Suppressor macrophage (primary cell): ENCODE measurements around the gene KRT35.
"Not testable (repeated sequence)": the region's sequence is repeated elsewhere in the genome, so short reads cannot be mapped to it uniquely, and the experiment has no call there.

Experiments
- DNase-seq, 4 experiments: peaks; one replicate each; pipeline ENCODE4 v3.0.0-alpha.2; 2020 to 2022

KRT35 gene

GRCh38 chr17:41452281-41452680 is 28.7 kb downstream of the KRT35 start:
- peak in 3 of 4 experiments; percentile 10 to 51 (median 30) for DNase-seq

- no peak for DNase-seq
Observed at GRCh38 chr17:41451154-41451728, 29.7 kb downstream of the KRT35 start.

GRCh38 chr17:41449008-41449407 is 31.9 kb downstream of the KRT35 start:
- no peak for DNase-seq

GRCh38 chr17:41448506-41448905 is 32.4 kb downstream of the KRT35 start:
- no peak for DNase-seq

GRCh38 chr17:41446806-41447205 is 34.1 kb downstream of the KRT35 start:
- no peak for DNase-seq

- no peak for DNase-seq
Observed at GRCh38 chr17:41444640-41445039, 36.3 kb downstream of the KRT35 start.

- no peak for DNase-seq
Observed at GRCh38 chr17:41444186-41444585, 36.8 kb downstream of the KRT35 start.

- no peak for DNase-seq
Observed at GRCh38 chr17:41442739-41443138, 38.2 kb downstream of the KRT35 start.

- DNase-seq: no peak
Observed at GRCh38 chr17:41440531-41441033, 40.4 kb downstream of the KRT35 start, which contains the start of gene KRT38. Gene KRT38 (minus strand): TSS chr17:41440983. CDS start chr17:41440921, 62 bp downstream.

GRCh38 chr17:41439375-41439774 is 41.6 kb downstream of the KRT35 start:
- peak in 1 of 4 experiments; percentile 58 for DNase-seq

GRCh38 chr17:41437769-41438168 is 43.2 kb downstream of the KRT35 start:
- no peak for DNase-seq

GRCh38 chr17:41437254-41437653 is 43.7 kb downstream of the KRT35 start:
- no peak for DNase-seq

GRCh38 chr17:41434415-41434814 is 46.5 kb downstream of the KRT35 start:
- no peak for DNase-seq

GRCh38 chr17:41434005-41434404 is 46.9 kb downstream of the KRT35 start:
- DNase-seq: no peak

- DNase-seq: peak in 1 of 4 experiments; percentile 16
Observed at GRCh38 chr17:41433586-41433985, 47.4 kb downstream of the KRT35 start.

GRCh38 chr17:41430376-41430775 is 50.6 kb downstream of the KRT35 start:
- DNase-seq: not testable (repeated sequence)

- DNase-seq: no peak
Observed at GRCh38 chr17:41429667-41430066, 51.3 kb downstream of the KRT35 start.

- DNase-seq: no peak
Observed at GRCh38 chr17:41428591-41429291, 52.2 kb downstream of the KRT35 start.
